Esophagus muscularis mucosa (tissue), 4 donors: Measurements from ENCODE around the gene DDX24. TPM values are rescaled to one million over a fixed set of nuclear protein-coding genes. Genes with fewer than 3 reads are reported as not detected.
A peak's percentile ranks its signal among the peaks of the same experiment; 100 is the strongest.

Source experiments
- DNase-seq: peaks from one replicate; pipeline ENCODE4 v3.0.0-alpha.2; 2017; ENCODE audit errors: extremely low spot score
- H3K27ac ChIP-seq, 4 donors: fragments of 200-600 bp; sonication (generic); replicated peaks in 1 of 4; 1 replicate in 3 of 4; 2 replicates in 1 of 4; pipeline ENCODE4 v1.5.1; 2016 to 2019; ENCODE audit warnings: mild to moderate bottlenecking in 1 of 4
- H3K27me3 ChIP-seq, 4 donors: fragments of 200-600 bp; sonication (generic); one replicate each; pipeline versions ENCODE4 v1.5.1 to v1.6.0; 2016 to 2019
- H3K36me3 ChIP-seq, 4 donors: fragments of 200-600 bp; sonication (generic); one replicate each; pipeline ENCODE4 v1.5.1; 2016 to 2019
- H3K4me1 ChIP-seq, 4 donors: fragments of 200-600 bp; sonication (generic); one replicate each; pipeline ENCODE4 v1.5.1; 2016 to 2019
- H3K4me3 ChIP-seq, 4 donors: fragments of 200-600 bp; sonication (generic); 1 replicate in 2 of 4; 2 replicates in 2 of 4; pipeline ENCODE4 v1.5.1; 2016 to 2019; ENCODE audit warnings: mild to moderate bottlenecking in 4 of 4, moderate library complexity in 1 of 4
- H3K9me3 ChIP-seq, 4 donors: fragments of 200-600 bp; sonication (generic); 1 replicate in 3 of 4; 2 replicates in 1 of 4; pipeline ENCODE4 v1.5.1; 2016 to 2019
- CTCF ChIP-seq, 3 experiments: fragments of 200-600 bp in 2 of 3; fragments of 450-650 bp in 1 of 3; sonication (generic) in 2 of 3; IDR thresholded peaks; one replicate each; pipeline ENCODE4 v1.5.1; 2017 to 2019; ENCODE audit warnings: antibody characterized with exemption in 3 of 3, mild to moderate bottlenecking in 2 of 3, moderate library complexity in 1 of 3
- EP300 ChIP-seq: sonication (generic); formaldehyde crosslinking; IDR thresholded peaks from one replicate; pipeline ENCODE4 v1.6.1; 2017; ENCODE audit warnings: antibody characterized with exemption
- POLR2A ChIP-seq: fragments of 450-650 bp; IDR thresholded peaks from one replicate; pipeline ENCODE4 v1.6.1; 2017; ENCODE audit warnings: antibody characterized with exemption, moderate library complexity, mild to moderate bottlenecking, low read depth
- POLR2AphosphoS5 ChIP-seq, 2 donors: sonication (generic); formaldehyde crosslinking; IDR thresholded peaks; one replicate each; pipeline ENCODE4 v1.6.1; 2017; ENCODE audit warnings: antibody characterized with exemption in 2 of 2
- WGBS: methylation state at CpG from one replicate; pipeline ENCODE4 v1.1.5; 2018; 5-methylcytosine and 5-hydroxymethylcytosine counted together
- intact Hi-C: fragments of 100-400 bp; cut with DNase I; formaldehyde crosslinking; loops from one replicate; pipeline ENCODE4 v1.15.1; 2023
- total RNA-seq, 4 donors: library from RNA; depleted of rRNA; stranded (reverse); fragments of >200 nt; gene quantifications; one replicate each; pipeline versions ENCODE4 v1.1.0 to v1.2.1, GENCODE V29; 2016

DDX24 gene
- 100 to 1,000 TPM; 142 to 215 (median 176) TPM for total RNA-seq

- Histone ChIP-seq H3K36me3 (peaks cover 0 to 28% (median 15%) of the 10 kb centered on the region in 4 donors), H3K4me3 (peak within 1 kb of the TSS; percentile 78 to 98 (median 91)), H3K9me3 (no peaks in the 10 kb centered on the region), H3K4me1 (peaks cover 47 to 54% (median 51%) of the 10 kb centered on the region in 4 donors), H3K27me3 (no peaks in the 10 kb centered on the region), H3K27ac (peak within 1 kb of the TSS; percentile 94 to 96 (median 95))
- under 1% methylated on average over 47 of the region's 77 CpGs for WGBS
- DNase-seq: peak; percentile 99
- intact Hi-C loops: loop anchor here (5.0 to 10.0 kb wide), 2 partner anchors 46 to 1454 kb away; partner anchors contain the start of genes GLRX5 and IFI27L2
- TF ChIP-seq EP300 (no peak), POLR2A (peak; percentile 96), CTCF (IDR thresholded peaks at IDR 0.05) (no peak), POLR2AphosphoS5 (IDR thresholded peaks at IDR 0.05) (peak; percentile 99)
These were observed at the start of gene DDX24, which contains the start of gene IFI27L1 for GRCh38 chr14:94080621-94081385. Gene DDX24 (minus strand): TSS chr14:94081202. CDS start chr14:94079742, 1,460 bp downstream. Gene IFI27L1 (plus strand): TSS chr14:94081310. CDS start chr14:94096938, 15,628 bp downstream.

DNA sequence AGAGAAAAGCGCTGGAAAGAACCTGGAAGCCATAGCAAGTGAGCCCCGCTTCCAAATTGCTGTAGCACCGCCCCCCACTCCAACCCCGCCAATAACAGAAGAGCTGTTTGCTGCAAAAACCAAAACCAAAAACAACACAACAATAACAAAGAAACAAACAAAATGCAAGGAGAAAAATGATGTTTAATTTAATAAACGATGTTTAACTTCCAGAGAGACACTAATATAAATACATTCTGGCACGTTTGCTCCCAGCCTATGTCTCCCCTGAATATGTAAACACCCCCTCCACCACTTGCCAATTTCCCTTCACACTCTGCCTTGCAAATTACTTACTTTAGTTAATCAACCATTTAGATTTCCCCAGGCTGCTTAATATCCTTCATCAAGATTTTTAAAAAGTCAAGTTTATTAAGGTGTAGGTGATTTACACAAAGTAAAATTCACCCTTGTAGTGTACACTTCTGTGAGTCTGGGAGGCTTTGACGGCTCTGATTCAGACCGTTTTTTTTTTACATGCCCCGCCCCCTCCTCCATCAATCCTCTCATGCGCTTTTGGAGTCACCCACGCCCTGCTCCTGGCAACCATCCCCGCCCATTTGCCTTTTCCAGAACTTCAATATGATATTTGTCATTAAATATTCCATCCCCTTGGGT lies 48.9 kb upstream of the DDX24 start:
- Histone ChIP-seq H3K36me3 (peaks cover 0 to 10% (median 7%) of the 10 kb centered on the region in 4 donors), H3K27me3 (no peaks in the 10 kb centered on the region), H3K27ac (peak overlapping the region; percentile 77 to 87 (median 84)), H3K4me3 (peak overlapping the region; percentile 51 to 74 (median 57)), H3K9me3 (no peaks in the 10 kb centered on the region), H3K4me1 (peaks cover 5 to 22% (median 21%) of the 10 kb centered on the region in 4 donors)
- TF ChIP-seq POLR2AphosphoS5 (IDR thresholded peaks at IDR 0.05) (peak in 1 of 2 donors; percentile 27), POLR2A (no peak)
- intact Hi-C loops: loop anchor here (5.0 to 10.0 kb wide), 2 partner anchors 48 to 195 kb away; partner anchors contain the start of genes DDX24 and IFI27L1
- peak; percentile 92 for DNase-seq
- WGBS: 0% methylated on average over 12 of the region's 12 CpGs

- Histone ChIP-seq H3K4me3 (peak within 1 kb of the TSS; percentile 51 to 74 (median 57)), H3K9me3 (no peaks in the 10 kb centered on the region), H3K4me1 (peaks cover 5 to 22% (median 21%) of the 10 kb centered on the region in 4 donors), H3K36me3 (peaks cover 0 to 10% (median 7%) of the 10 kb centered on the region in 4 donors), H3K27ac (peak within 1 kb of the TSS; percentile 77 to 87 (median 84)), H3K27me3 (no peaks in the 10 kb centered on the region)
- intact Hi-C loops: loop anchor here (5.0 kb wide), 1 partner anchor 47 kb away; the partner anchor contains the start of genes DDX24 and IFI27L1
- TF ChIP-seq POLR2AphosphoS5 (IDR thresholded peaks at IDR 0.05): peak; percentile 54 to 62
- TF ChIP-seq POLR2A: no peak
- TF ChIP-seq CTCF (IDR thresholded peaks at IDR 0.05): peak; percentile 17 to 58 (median 28)
- DNase-seq: peak; percentile 93
- 0% methylated on average over 21 of the region's 27 CpGs for WGBS
These were observed 48.2 kb upstream of the DDX24 start, which contains the start of gene IFI27L2 for GRCh38 chr14:94129111-94129757. Gene IFI27L2 (minus strand): TSS chr14:94129604. CDS start chr14:94129564, 40 bp downstream.

DNA sequence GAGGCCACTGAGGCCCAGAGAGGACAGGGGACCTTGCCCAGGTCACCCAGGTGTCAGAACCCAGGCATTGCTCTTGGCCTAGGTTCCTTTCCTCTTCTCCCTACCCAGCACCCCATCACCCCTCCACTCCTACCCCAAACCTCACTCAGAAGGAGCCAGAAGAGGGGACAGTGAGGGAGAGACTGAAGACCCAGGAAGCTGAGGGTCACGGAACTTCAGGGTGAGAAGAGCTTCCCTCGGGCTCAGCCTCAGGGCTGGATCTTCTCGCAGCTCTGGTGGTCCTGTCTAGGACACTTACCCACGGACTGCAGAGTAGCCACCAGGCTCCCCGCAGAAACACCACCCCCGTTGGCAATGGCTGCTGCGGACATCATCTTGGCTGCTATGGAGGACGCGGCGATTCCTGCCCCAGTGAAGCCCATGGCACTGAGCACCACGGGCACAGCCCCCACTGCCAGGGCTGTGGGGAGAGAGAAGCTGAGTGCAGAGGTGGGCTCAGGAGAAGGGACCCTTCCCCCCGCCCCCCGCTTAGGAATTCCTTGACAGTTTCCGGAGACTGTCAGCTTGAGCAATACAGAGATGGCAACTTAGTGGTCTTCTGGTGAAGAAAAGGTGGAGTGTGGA lies 47.3 kb upstream of the DDX24 start:
- peak; percentile 74 for DNase-seq
- TF ChIP-seq POLR2A (no peak), EP300 (no peak), CTCF (IDR thresholded peaks at IDR 0.05) (no peak)
- Histone ChIP-seq H3K27ac (peak overlapping the region; percentile 77 to 87 (median 84)), H3K27me3 (no peaks in the 10 kb centered on the region), H3K36me3 (peaks cover 0 to 10% (median 7%) of the 10 kb centered on the region in 4 donors), H3K9me3 (no peaks in the 10 kb centered on the region), H3K4me1 (peaks cover 5 to 22% (median 21%) of the 10 kb centered on the region in 4 donors), H3K4me3 (peak overlapping the region in 2 of 4 donors; percentile 51 to 56)
- WGBS: 96% methylated on average over 5 of the region's 14 CpGs
- intact Hi-C loops: loop anchor here (5.0 kb wide), 1 partner anchor 46 kb away; the partner anchor contains the start of genes DDX24 and IFI27L1
